BE2C (cell line): ENCODE measurements around the gene POFUT2.
A peak's percentile ranks its signal among the peaks of the same experiment; 100 is the strongest.

Experiments
- DNase-seq: peaks from one replicate; pipeline ENCODE4 v3.0.0-alpha.2; 2020
- H3K27me3 ChIP-seq: fragments of 250-450 bp; sonication (Bioruptor Pico); 2 replicates; pipeline ENCODE4 v1.5.1; 2020; ENCODE audit warnings: mild to moderate bottlenecking
- H3K36me3 ChIP-seq: fragments of 250-450 bp; sonication (Bioruptor Pico); 2 replicates; pipeline ENCODE4 v1.5.1; 2020; ENCODE audit warnings: mild to moderate bottlenecking
- H3K4me1 ChIP-seq: fragments of 250-450 bp; sonication (Bioruptor Pico); 2 replicates; pipeline ENCODE4 v1.5.1; 2020
- H3K4me3 ChIP-seq: 2 replicates; pipeline ENCODE4 v1.5.1; 2011; ENCODE audit warnings: low read depth, low read length
- H3K9me3 ChIP-seq: fragments of 250-450 bp; sonication (Bioruptor Pico); 2 replicates; pipeline ENCODE4 v1.5.1; 2020
- TF ChIP-seq, protein P1 (sequence below): IDR thresholded peaks from 2 replicates; pipeline ENCODE4 v1.5.1; 2012; ENCODE audit warnings: mild to moderate bottlenecking, low read depth, low read length

POFUT2 gene

DNA sequence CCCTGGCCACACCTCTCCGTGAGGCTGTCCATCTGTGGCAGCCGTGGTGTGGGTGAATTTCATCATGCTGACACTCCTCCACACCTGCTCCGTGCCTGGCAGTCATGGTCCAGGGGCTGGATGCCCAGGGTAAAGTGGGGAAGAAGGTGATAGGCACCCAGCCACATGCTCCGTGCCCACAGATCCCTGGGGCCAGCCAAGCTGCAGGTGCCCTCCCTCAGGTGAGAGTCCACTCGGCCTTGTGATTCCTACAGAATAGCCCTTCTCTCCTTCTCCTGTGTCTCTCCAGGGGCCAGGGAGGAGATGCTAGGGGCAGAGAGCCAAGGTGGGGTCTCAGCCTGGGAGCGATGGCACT, 16.8 kb upstream of the POFUT2 start:
- no peak for DNase-seq
- Histone ChIP-seq H3K4me1 (peaks cover 4% of the 10 kb centered on the region; the same call in 1 of the 2 replicates), H3K9me3 (no peaks in the 10 kb centered on the region), H3K27me3 (no peaks in the 10 kb centered on the region), H3K36me3 (no peaks in the 10 kb centered on the region), H3K4me3 (no peak overlapping the region)
- TF ChIP-seq, protein P1, sequence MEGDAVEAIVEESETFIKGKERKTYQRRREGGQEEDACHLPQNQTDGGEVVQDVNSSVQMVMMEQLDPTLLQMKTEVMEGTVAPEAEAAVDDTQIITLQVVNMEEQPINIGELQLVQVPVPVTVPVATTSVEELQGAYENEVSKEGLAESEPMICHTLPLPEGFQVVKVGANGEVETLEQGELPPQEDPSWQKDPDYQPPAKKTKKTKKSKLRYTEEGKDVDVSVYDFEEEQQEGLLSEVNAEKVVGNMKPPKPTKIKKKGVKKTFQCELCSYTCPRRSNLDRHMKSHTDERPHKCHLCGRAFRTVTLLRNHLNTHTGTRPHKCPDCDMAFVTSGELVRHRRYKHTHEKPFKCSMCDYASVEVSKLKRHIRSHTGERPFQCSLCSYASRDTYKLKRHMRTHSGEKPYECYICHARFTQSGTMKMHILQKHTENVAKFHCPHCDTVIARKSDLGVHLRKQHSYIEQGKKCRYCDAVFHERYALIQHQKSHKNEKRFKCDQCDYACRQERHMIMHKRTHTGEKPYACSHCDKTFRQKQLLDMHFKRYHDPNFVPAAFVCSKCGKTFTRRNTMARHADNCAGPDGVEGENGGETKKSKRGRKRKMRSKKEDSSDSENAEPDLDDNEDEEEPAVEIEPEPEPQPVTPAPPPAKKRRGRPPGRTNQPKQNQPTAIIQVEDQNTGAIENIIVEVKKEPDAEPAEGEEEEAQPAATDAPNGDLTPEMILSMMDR = no peak

DNA sequence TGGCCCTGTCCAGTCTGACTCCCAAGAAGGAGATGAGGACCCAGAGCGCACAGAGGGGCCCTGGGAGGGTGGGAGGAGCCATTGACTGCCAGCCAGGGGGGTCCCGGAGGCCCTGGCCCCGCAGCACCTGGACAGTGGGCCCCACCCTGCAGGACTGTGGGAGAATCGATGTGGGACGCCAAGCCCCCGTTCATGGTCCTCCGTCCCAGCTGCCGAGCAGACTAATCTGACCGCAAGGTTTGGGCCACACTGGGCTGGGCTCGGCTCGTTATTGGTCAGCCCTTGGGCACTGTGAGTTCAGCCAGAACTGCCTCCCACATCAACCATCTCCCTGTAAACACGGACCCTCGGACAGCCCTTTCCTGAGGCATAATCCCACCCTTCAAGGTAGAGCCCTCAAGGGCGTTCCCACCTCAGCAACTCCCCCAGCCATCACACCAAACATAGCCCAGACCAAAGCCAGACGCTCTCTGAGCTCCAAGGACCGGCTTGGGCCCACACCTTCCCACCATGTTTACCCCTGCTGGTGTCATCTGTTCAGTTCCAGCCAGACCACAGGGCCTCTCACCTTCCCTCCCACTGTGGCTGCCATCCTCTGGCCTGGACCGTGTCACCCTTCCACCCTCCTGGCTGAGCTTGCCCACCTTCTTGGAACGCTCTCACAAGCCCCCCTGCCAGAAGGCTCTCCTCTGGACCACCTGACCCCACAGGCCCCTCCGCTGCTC, 16.2 kb upstream of the POFUT2 start:
- Histone ChIP-seq H3K4me3 (no peak overlapping the region), H3K27me3 (no peaks in the 10 kb centered on the region), H3K36me3 (no peaks in the 10 kb centered on the region), H3K9me3 (no peaks in the 10 kb centered on the region), H3K4me1 (peaks cover 4% of the 10 kb centered on the region; the same call in 1 of the 2 replicates)
- TF ChIP-seq, protein P1 = no peak
- DNase-seq = peak; percentile 7

DNA sequence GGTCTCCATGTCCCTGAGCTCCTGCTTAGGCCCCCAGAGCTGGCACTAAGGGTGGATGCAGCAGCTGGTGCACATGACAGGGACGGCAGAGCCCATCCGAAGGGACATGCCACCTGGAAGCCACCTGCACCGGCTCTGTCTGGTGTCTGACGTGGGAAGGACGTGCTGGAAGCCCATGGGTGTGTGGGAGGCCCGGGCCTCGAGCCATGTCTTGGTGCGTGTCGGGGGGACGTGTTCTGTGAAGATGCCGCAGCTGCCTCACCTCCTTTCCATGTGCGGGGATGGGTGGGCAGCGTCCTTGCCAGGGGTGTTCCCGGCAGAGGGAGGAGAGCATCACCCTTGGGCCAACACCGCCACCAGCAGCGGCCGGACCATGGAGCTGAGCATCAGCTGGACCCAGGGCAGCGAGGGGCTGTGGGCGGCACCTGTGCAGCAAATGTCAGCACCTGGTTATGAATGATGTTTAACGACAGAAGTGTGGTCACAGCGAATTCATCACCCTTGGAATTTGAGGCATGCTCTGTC, 15.5 kb upstream of the POFUT2 start:
- TF ChIP-seq, protein P1 = no peak
- Histone ChIP-seq H3K4me3 (no peak overlapping the region), H3K36me3 (no peaks in the 10 kb centered on the region), H3K27me3 (no peaks in the 10 kb centered on the region), H3K9me3 (no peaks in the 10 kb centered on the region), H3K4me1 (peaks cover 4% of the 10 kb centered on the region; the same call in 1 of the 2 replicates)
- peak; percentile 5 for DNase-seq

DNA sequence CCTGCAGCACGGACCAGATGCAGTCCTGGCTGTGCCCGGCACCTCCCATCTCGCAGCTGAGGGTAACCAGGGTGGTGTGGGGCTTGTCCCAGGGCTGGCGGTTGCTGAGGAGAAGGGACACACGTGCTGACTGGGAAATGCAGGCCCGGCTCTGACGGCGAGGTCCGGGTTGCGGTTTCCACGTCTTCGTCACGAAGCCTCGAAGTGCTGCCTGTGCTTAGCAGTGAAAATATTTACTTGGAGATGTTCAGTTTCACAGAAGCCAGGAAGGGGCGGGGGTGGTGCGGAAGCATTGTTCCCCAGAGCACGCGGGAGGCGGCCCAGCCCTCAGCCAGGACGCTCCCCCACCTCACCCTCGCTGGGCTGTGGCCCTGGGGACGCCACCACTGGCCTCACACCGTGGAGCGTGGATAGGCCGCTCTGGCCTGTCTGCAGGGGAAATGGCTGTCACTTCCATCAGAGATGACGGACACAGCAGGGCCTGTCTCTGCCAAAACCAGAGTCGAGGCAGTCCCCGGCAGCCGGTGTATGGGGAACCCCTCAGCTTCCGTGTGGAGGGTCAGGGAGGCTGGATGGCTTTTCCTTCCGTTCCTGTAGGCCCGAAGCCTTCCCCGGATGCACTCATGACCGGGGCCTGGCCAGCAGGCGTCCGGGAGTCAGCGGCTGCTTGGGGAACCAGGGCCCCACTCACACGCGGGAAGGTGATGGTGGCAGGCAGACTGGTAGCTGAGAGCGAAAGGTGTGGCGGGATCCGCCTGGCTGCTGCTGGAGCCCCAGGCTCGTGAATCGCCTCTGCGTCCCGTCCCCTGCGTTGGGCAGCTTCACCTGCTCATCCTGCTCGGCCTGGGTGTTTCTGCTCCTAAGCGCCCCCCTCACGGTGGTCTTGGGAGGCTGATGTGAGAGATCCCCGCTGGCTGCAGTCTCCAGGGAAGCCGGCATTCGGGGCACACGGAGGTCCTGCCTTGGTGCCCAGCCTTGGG, 14.7 kb upstream of the POFUT2 start:
- no peaks in the 10 kb centered on the region for H3K27me3 ChIP-seq
- H3K9me3 ChIP-seq = no peaks in the 10 kb centered on the region
- H3K4me3 ChIP-seq = no peak overlapping the region
- DNase-seq = peak; percentile 10
- TF ChIP-seq, protein P1 = no peak
- no peaks in the 10 kb centered on the region for H3K36me3 ChIP-seq
- H3K4me1 ChIP-seq = peaks cover 4% of the 10 kb centered on the region; the same call in 1 of the 2 replicates

DNA sequence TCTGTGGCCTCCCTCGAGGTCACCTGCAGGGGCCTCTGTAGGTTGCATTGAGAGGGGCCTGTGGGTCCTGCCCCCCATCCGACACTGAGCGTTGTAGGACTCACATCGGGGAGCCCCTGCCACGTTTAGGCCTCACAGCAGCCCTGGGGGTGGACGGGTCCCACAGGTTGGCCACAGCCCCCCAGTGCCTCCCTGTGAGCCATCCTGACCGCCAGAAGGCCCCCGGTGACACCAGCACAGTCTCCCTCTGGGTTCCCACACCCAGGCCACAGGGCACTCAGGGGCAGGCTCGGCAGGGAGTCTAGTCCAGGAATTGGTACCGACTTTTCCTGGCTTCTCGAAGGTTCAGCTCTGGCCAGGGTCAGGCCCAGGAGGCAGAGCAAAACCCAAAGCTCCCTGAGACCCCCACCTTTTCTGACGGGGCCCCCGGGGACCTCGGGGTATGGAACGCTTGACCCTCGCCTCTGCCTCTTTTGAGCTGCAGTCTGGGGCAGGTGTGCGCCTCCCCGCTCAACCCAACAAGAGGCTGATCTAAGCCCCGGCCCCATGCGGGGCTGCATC, 13.9 kb upstream of the POFUT2 start:
- TF ChIP-seq, protein P1 = no peak
- H3K4me1 ChIP-seq = peaks cover 4% of the 10 kb centered on the region; the same call in 1 of the 2 replicates

More for the DNA sequence above, 13.9 kb upstream of the POFUT2 start:
- DNase-seq = peak; percentile 4
- Histone ChIP-seq H3K36me3 (no peaks in the 10 kb centered on the region), H3K4me3 (no peak overlapping the region), H3K27me3 (no peaks in the 10 kb centered on the region), H3K9me3 (no peaks in the 10 kb centered on the region)
